Osteocyte (in vitro differentiated cells): ENCODE data around the gene ADGRB2. TPM values are rescaled to one million over a fixed set of nuclear protein-coding genes. Genes with fewer than 3 reads are reported as not detected.
A peak's percentile ranks its signal among the peaks of the same experiment; 100 is the strongest.

ENCODE experiments used
- DNase-seq: peaks from one replicate; pipeline ENCODE4 v3.0.0; 2021; ENCODE audit warnings: mixed read lengths; ENCODE audit not compliant: unreplicated experiment; ENCODE audit errors: extremely low spot score
- H3K27ac Mint-ChIP-seq: one replicate; pipeline ENCODE4 v1.8.0; 2021; ENCODE audit warnings: mild to moderate bottlenecking, mixed read lengths; ENCODE audit not compliant: unreplicated experiment
- H3K27me3 Mint-ChIP-seq: one replicate; pipeline ENCODE4 v1.8.0; 2021; ENCODE audit warnings: mixed read lengths; ENCODE audit not compliant: unreplicated experiment
- H3K36me3 Mint-ChIP-seq: one replicate; pipeline ENCODE4 v1.8.0; 2021; ENCODE audit warnings: mixed read lengths; ENCODE audit not compliant: unreplicated experiment
- H3K4me1 Mint-ChIP-seq: one replicate; pipeline ENCODE4 v1.8.0; 2021; ENCODE audit warnings: mixed read lengths; ENCODE audit not compliant: unreplicated experiment
- H3K4me3 Mint-ChIP-seq: one replicate; pipeline ENCODE4 v1.8.0; 2021; ENCODE audit warnings: mild to moderate bottlenecking, moderate library complexity, mixed read lengths; ENCODE audit not compliant: unreplicated experiment
- H3K9me3 Mint-ChIP-seq: one replicate; pipeline ENCODE4 v1.8.0; 2021; ENCODE audit warnings: mixed read lengths; ENCODE audit not compliant: unreplicated experiment
- CTCF ChIP-seq: fragments of 200-600 bp; sonication (generic); IDR thresholded peaks from 2 replicates; pipeline ENCODE4 v1.5.0; 2021; ENCODE audit warnings: antibody characterized with exemption, mild to moderate bottlenecking, moderate library complexity
- total RNA-seq: library from RNA; stranded (reverse); gene quantifications from 2 replicates; pipeline ENCODE4 v1.2.1, GENCODE V29; 2021

The ADGRB2 gene
- total RNA-seq, 1 donor from 2014 or later = 8.2 TPM

GRCh38 chr1:31769720-31770390 is 5.7 kb upstream of the ADGRB2 start:
- no peak overlapping the region for H3K4me3 Mint-ChIP-seq
- peaks cover 11% of the 10 kb centered on the region for H3K4me1 Mint-ChIP-seq

DNA sequence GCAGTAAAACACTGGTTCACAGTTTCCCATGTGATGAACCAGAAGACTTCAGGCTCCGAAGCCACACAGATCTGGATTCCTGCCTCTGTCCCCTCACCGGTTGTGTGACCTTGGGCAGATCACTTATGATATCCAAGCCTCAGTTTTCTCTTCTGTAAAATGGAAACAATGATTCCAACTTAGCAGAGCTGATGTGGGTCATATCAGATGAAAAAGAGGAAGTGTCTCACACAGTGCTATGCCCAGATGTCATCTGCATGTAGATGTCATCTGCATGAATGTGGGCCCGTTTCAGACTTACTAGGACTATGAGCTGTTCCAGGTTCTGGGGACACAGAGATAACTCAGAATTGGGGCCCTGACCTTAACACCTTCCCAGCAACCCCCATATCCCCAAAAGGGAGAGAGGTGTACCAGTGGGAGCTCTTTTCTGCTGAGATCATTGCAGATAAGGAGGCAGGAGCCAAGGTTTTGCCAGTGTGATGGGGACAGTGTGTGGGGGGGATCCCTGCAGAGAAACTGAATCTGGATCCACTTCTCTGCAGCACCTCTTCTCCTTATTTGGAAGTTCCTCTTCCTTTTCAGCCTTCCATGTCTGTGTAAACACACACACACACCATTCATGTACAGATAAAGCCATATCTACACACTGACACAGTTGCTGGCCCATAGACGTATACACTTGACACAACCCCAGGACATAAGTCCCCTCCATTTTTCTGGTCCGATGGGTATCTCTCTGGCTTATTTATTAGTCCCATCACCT is 5.0 kb upstream of the ADGRB2 start:
- H3K36me3 Mint-ChIP-seq = no peaks in the 10 kb centered on the region
- H3K4me3 Mint-ChIP-seq = no peak overlapping the region
- H3K27me3 Mint-ChIP-seq = peaks cover 12% of the 10 kb centered on the region
- no peak for TF ChIP-seq CTCF
- no peaks in the 10 kb centered on the region for H3K9me3 Mint-ChIP-seq
- DNase-seq = no peak
- peak overlapping the region; percentile 41 for H3K27ac Mint-ChIP-seq
- peaks cover 12% of the 10 kb centered on the region for H3K4me1 Mint-ChIP-seq

More at GRCh38 chr1:31769720-31770390, 5.7 kb upstream of the ADGRB2 start:
- no peak for DNase-seq
- H3K27ac Mint-ChIP-seq = no peak overlapping the region
- no peaks in the 10 kb centered on the region for H3K36me3 Mint-ChIP-seq
- H3K9me3 Mint-ChIP-seq = no peaks in the 10 kb centered on the region
- H3K27me3 Mint-ChIP-seq = peaks cover 16% of the 10 kb centered on the region
- TF ChIP-seq CTCF = no peak

DNA sequence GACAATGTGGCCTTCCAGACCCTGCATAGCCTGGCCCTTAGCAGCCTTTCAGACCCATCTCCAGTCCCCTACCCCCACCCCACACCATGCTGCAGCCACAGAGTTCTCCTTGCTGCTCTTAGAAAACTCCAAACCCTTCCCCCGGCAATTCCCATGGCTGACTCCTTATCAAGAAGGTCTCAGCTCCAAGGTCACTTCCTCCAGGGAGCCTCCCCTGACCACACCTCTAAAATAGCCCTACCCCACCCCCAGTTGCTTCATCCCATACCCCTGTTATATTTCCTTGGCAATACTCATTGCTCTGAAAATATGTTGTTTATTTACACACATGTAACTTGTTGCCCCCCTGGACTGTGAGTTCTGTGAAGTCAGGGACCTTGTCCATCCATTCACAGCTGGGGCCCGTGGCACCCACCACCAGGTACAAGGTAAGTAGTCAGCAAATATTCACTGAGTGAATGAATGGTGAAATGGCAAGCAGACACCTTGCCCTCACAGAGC is 4.3 kb upstream of the ADGRB2 start:
- Mint-ChIP-seq H3K4me1 (peaks cover 12% of the 10 kb centered on the region), H3K27me3 (peaks cover 7% of the 10 kb centered on the region), H3K9me3 (no peaks in the 10 kb centered on the region), H3K27ac (no peak overlapping the region), H3K4me3 (no peak overlapping the region), H3K36me3 (no peaks in the 10 kb centered on the region)
- TF ChIP-seq CTCF = no peak
- no peak for DNase-seq

DNA sequence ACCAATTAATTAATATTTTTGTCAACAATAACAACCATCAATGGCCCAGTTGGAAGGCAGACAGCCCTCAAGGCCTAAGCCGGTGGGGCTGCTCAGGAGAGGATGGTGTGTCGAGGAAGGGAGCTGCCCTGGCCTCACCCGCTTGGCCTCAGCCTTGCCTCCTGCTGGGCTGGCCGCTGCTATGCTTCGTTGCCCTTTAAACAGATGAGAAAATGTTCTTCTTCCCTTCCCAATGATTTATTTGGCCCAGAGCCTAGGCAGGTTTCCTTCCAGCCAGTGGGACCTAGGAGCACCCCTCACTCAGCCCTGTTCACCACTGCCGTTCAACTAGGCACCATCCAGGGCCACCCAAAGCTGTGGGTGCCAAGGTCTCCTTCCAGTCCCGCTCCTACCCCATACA is 3.1 kb upstream of the ADGRB2 start:
- Mint-ChIP-seq H3K4me1 (peaks cover 16% of the 10 kb centered on the region), H3K4me3 (no peak overlapping the region), H3K9me3 (no peaks in the 10 kb centered on the region), H3K36me3 (no peaks in the 10 kb centered on the region), H3K27ac (no peak overlapping the region), H3K27me3 (peaks cover 4% of the 10 kb centered on the region)
- DNase-seq = no peak
- no peak for TF ChIP-seq CTCF

- no peak overlapping the region for H3K27ac Mint-ChIP-seq
- no peak for DNase-seq
- H3K27me3 Mint-ChIP-seq = peaks cover 4% of the 10 kb centered on the region
- no peaks in the 10 kb centered on the region for H3K36me3 Mint-ChIP-seq
- peaks cover 28% of the 10 kb centered on the region for H3K4me1 Mint-ChIP-seq
- no peak overlapping the region for H3K4me3 Mint-ChIP-seq
- TF ChIP-seq CTCF = no peak
- H3K9me3 Mint-ChIP-seq = no peaks in the 10 kb centered on the region
Observed at GRCh38 chr1:31765516-31765915, 1.4 kb upstream of the ADGRB2 start.
